WTC11 (cell line): Measurements from ENCODE around the gene SAP30BP. TPM values are rescaled to one million over a fixed set of nuclear protein-coding genes. Genes with fewer than 3 reads are reported as not detected.

Experiments used
- ATAC-seq: fragments of 200-7000 bp; cut with Tn5 transposase; 2 replicates; pipeline ENCODE4 v1.10.0; 2021; ENCODE audit warnings: mild to moderate bottlenecking, moderate library complexity
- CTCF ChIA-PET: fragments of 300-600 bp; sonication (Branson Sonifier 250); formaldehyde crosslinking; loops from one replicate; lab custom pipeline; 2021; ENCODE audit warnings: antibody characterized with exemption; lab: Charles Lee
- POLR2A ChIA-PET: fragments of 350-600 bp; sonication (Branson Sonifier 250); formaldehyde crosslinking; loops from one replicate; lab custom pipeline; 2021; ENCODE audit warnings: antibody characterized with exemption; lab: Charles Lee
- DNase-seq: peaks from one replicate; pipeline ENCODE4 v3.0.0; 2021; ENCODE audit warnings: low spot score
- H3K27ac Mint-ChIP-seq: 2 replicates; pipeline ENCODE4 v1.8.0; 2021; ENCODE audit warnings: mixed read lengths
- H3K27me3 Mint-ChIP-seq: 2 replicates; pipeline ENCODE4 v1.8.0; 2021; ENCODE audit warnings: low read depth, mild to moderate bottlenecking, moderate library complexity, mixed read lengths
- H3K36me3 Mint-ChIP-seq: 2 replicates; pipeline ENCODE4 v1.8.0; 2021; ENCODE audit warnings: mixed read lengths
- H3K4me1 Mint-ChIP-seq: 2 replicates; pipeline ENCODE4 v1.8.0; 2022; ENCODE audit warnings: mixed read lengths
- H3K4me3 Mint-ChIP-seq: 2 replicates; pipeline ENCODE4 v1.8.0; 2021; ENCODE audit warnings: mild to moderate bottlenecking, moderate library complexity, mixed read lengths
- H3K9me3 Mint-ChIP-seq: 2 replicates; pipeline ENCODE4 v1.8.0; 2021; ENCODE audit warnings: mixed read lengths
- ATF2 ChIP-seq: sonication (generic); formaldehyde crosslinking; IDR thresholded peaks from 2 replicates; pipeline ENCODE4 v1.8.1; 2022; ENCODE audit warnings: low read depth, missing genetic modification reagents, borderline replicate concordance
- CBFB ChIP-seq: sonication (generic); formaldehyde crosslinking; IDR thresholded peaks from 2 replicates; pipeline ENCODE4 v1.8.1; 2022; ENCODE audit warnings: mild to moderate bottlenecking, low read depth, missing genetic modification reagents
- CREM ChIP-seq: sonication (generic); formaldehyde crosslinking; IDR thresholded peaks from 2 replicates; pipeline ENCODE4 v1.8.1; 2022; ENCODE audit warnings: mild to moderate bottlenecking, missing genetic modification reagents, moderate library complexity
- E2F4 ChIP-seq: sonication (generic); formaldehyde crosslinking; IDR thresholded peaks from 2 replicates; pipeline ENCODE4 v1.8.1; 2022; ENCODE audit warnings: low read depth, mild to moderate bottlenecking, moderate library complexity, missing genetic modification reagents, borderline replicate concordance
- E2F5 ChIP-seq: sonication (generic); formaldehyde crosslinking; IDR thresholded peaks from 2 replicates; pipeline ENCODE4 v1.8.1; 2022; ENCODE audit warnings: mild to moderate bottlenecking, moderate library complexity, missing genetic modification reagents
- ESRRA ChIP-seq: sonication (generic); formaldehyde crosslinking; IDR thresholded peaks from 2 replicates; pipeline ENCODE4 v1.8.1; 2022; ENCODE audit warnings: mild to moderate bottlenecking, missing genetic modification reagents, borderline replicate concordance
- FOXJ3 ChIP-seq: sonication (generic); formaldehyde crosslinking; IDR thresholded peaks from 2 replicates; pipeline ENCODE4 v1.9.0; 2021; ENCODE audit warnings: missing genetic modification reagents, mild to moderate bottlenecking, borderline replicate concordance
- GABPB1 ChIP-seq: sonication (generic); formaldehyde crosslinking; IDR thresholded peaks from 2 replicates; pipeline ENCODE4 v1.8.1; 2023; ENCODE audit warnings: mild to moderate bottlenecking, missing genetic modification reagents
- IRF2 ChIP-seq: sonication (generic); formaldehyde crosslinking; IDR thresholded peaks from 2 replicates; pipeline ENCODE4 v1.8.0; 2022; ENCODE audit warnings: low read depth, missing genetic modification reagents, borderline replicate concordance
- JAZF1 ChIP-seq: fragments of 250-450 bp; sonication (Bioruptor Pico); IDR thresholded peaks from 2 replicates; pipeline ENCODE4 v1.9.0; 2021; ENCODE audit warnings: moderate library complexity, mild to moderate bottlenecking, inconsistent platforms
- JUN ChIP-seq: sonication (generic); formaldehyde crosslinking; IDR thresholded peaks from 2 replicates; pipeline ENCODE4 v1.8.0; 2023; ENCODE audit warnings: mild to moderate bottlenecking, missing genetic modification reagents
- MLX ChIP-seq: sonication (generic); formaldehyde crosslinking; IDR thresholded peaks from 2 replicates; pipeline ENCODE4 v1.8.1; 2023; ENCODE audit warnings: mild to moderate bottlenecking, missing genetic modification reagents, moderate library complexity
- NR2C2 ChIP-seq: sonication (generic); formaldehyde crosslinking; IDR thresholded peaks from 2 replicates; pipeline ENCODE4 v1.8.0; 2022; ENCODE audit warnings: mild to moderate bottlenecking, missing genetic modification reagents
- TEAD1 ChIP-seq: sonication (generic); formaldehyde crosslinking; IDR thresholded peaks from 2 replicates; pipeline ENCODE4 v1.8.0; 2022; ENCODE audit warnings: mild to moderate bottlenecking, missing genetic modification reagents
- TP53 ChIP-seq: sonication (generic); formaldehyde crosslinking; IDR thresholded peaks from 2 replicates; pipeline ENCODE4 v1.8.1; 2023; ENCODE audit warnings: mild to moderate bottlenecking, missing genetic modification reagents
- USF1 ChIP-seq: sonication (generic); formaldehyde crosslinking; IDR thresholded peaks from 2 replicates; pipeline ENCODE4 v1.8.0; 2022; ENCODE audit warnings: mild to moderate bottlenecking, missing genetic modification reagents
- USF2 ChIP-seq: sonication (generic); formaldehyde crosslinking; IDR thresholded peaks from 2 replicates; pipeline ENCODE4 v1.8.1; 2023; ENCODE audit warnings: mild to moderate bottlenecking, missing genetic modification reagents, moderate library complexity
- ZBTB43 ChIP-seq: sonication (generic); formaldehyde crosslinking; IDR thresholded peaks from 2 replicates; pipeline ENCODE4 v1.8.1; 2023; ENCODE audit warnings: mild to moderate bottlenecking, missing genetic modification reagents
- ZNF219 ChIP-seq: sonication (generic); formaldehyde crosslinking; IDR thresholded peaks from 2 replicates; pipeline ENCODE4 v1.8.0; 2023; ENCODE audit warnings: missing genetic modification reagents, mild to moderate bottlenecking, borderline replicate concordance
- ZNF512 ChIP-seq: sonication (generic); formaldehyde crosslinking; IDR thresholded peaks from 2 replicates; pipeline ENCODE4 v1.8.1; 2022; ENCODE audit warnings: missing genetic modification reagents, borderline replicate concordance
- ZNF671 ChIP-seq: fragments of 250-450 bp; sonication (Bioruptor Pico); IDR thresholded peaks from 2 replicates; pipeline ENCODE4 v1.8.0; 2021; ENCODE audit warnings: mild to moderate bottlenecking
- total RNA-seq: library from RNA; stranded (reverse); gene quantifications from 3 replicates; pipeline ENCODE4 v1.2.3, GENCODE V29; 2021

The SAP30BP gene
- total RNA-seq, 1 experiment from 2014 or later, result 86.8 TPM

GRCh38 chr17:75645501-75645888 lies 21.6 kb upstream of the SAP30BP start (continued):
- TF ChIP-seq USF2 (CRISPR knock-in tag), result no peak
- no peak for TF ChIP-seq USF1

GRCh38 chr17:75645889-75646637 lies 21.1 kb upstream of the SAP30BP start:
- Mint-ChIP-seq H3K9me3 (no peaks in the 10 kb centered on the region), H3K27ac (peak overlapping the region; percentile 57)
- no peak for DNase-seq
- POLR2A ChIA-PET, result no interaction called here
- no peak for TF ChIP-seq TEAD1 (CRISPR knock-in tag)
- TF ChIP-seq ATF2 (CRISPR knock-in tag), result no peak
- TF ChIP-seq IRF2 (CRISPR knock-in tag), result no peak
- TF ChIP-seq ZNF671 (CRISPR knock-in tag), result no peak
- no peak for TF ChIP-seq JAZF1 (CRISPR knock-in tag)
- no peak for TF ChIP-seq CBFB
- no peak for TF ChIP-seq ZBTB43 (CRISPR knock-in tag)
- no peak for TF ChIP-seq JUN
- TF ChIP-seq GABPB1 (CRISPR knock-in tag), result 0 out of 2 replicates have a peak, but pooled peaks have one; percentile 10
- TF ChIP-seq, all 79 proteins: peak for 1
- Mint-ChIP-seq H3K36me3 (peaks cover 16% of the 10 kb centered on the region), H3K27me3 (no peaks in the 10 kb centered on the region), H3K4me1 (peaks cover 18% of the 10 kb centered on the region), H3K4me3 (no peak overlapping the region)
- ATAC-seq, result no peak
- CTCF ChIA-PET, result interaction anchor here (0.8 to 22.8 kb wide), 8 partner anchors 13 to 107 kb away, joined by 3 to 456 read pairs (median 9); partner anchors contain the start of gene SMIM5

GRCh38 chr17:75646638-75646992 lies 20.5 kb upstream of the SAP30BP start:
- no peak for ATAC-seq
- CTCF ChIA-PET, result interaction anchor here (0.8 to 22.8 kb wide), 7 partner anchors 13 to 107 kb away, joined by 3 to 456 read pairs (median 12); partner anchors contain the start of gene SMIM5
- no peak overlapping the region for H3K4me3 Mint-ChIP-seq
- TF ChIP-seq FOXJ3 (no peak), NR2C2 (CRISPR knock-in tag) (no peak), ZNF512 (CRISPR knock-in tag) (no peak), ATF2 (CRISPR knock-in tag) (no peak), ESRRA (CRISPR knock-in tag) (no peak), ZNF219 (CRISPR knock-in tag) (no peak), E2F5 (CRISPR knock-in tag) (no peak), E2F4 (CRISPR knock-in tag) (no peak), CREM (CRISPR knock-in tag) (no peak), TP53 (no peak), MLX (CRISPR knock-in tag) (no peak)

More at GRCh38 chr17:75646638-75646992, 20.5 kb upstream of the SAP30BP start:
- no peaks in the 10 kb centered on the region for H3K27me3 Mint-ChIP-seq
- H3K9me3 Mint-ChIP-seq, result no peaks in the 10 kb centered on the region
- H3K36me3 Mint-ChIP-seq, result peaks cover 21% of the 10 kb centered on the region
- POLR2A ChIA-PET, result no interaction called here
- peaks cover 18% of the 10 kb centered on the region for H3K4me1 Mint-ChIP-seq
- H3K27ac Mint-ChIP-seq, result no peak overlapping the region
- no peak for DNase-seq
